ENCODE results near the gene NYAP1. TPM values are rescaled to one million over a fixed set of nuclear protein-coding genes. Genes with fewer than 3 reads are reported as not detected.

Gene NYAP1
- 0.19 and 0.85 TPM in 2 replicates for total RNA-seq

GRCh38 chr7:100483722-100484672 is at the start of gene NYAP1:
TSS of gene NYAP1 (plus strand) at chr7:100483927. CDS start at chr7:100485312, 1,385 bp downstream.

GRCh38 chr7:100464210-100464660 is 19.5 kb upstream of the NYAP1 start, which contains the start of gene SPACDR:
TSS of gene SPACDR (minus strand) at chr7:100464260. CDS start at chr7:100464025, 235 bp downstream.

GRCh38 chr7:100478958-100479660 is 4.6 kb upstream of the NYAP1 start, which contains the start of gene TSC22D4:
TSS of gene TSC22D4 (minus strand) at chr7:100479214. CDS start at chr7:100478038, 1,176 bp downstream.

GRCh38 chr7:100538654-100539435 is 55.1 kb downstream of the NYAP1 start, which contains the start of gene AGFG2:
TSS of gene AGFG2 (plus strand) at chr7:100539203. CDS start at chr7:100539347, 144 bp downstream.

Other genes starting within 250 kb of the NYAP1 start
- not detected in 2 replicates for gene SPDYE3, start 176.2 kb upstream of the NYAP1 start, total RNA-seq
- 5.8 and 6.2 TPM in 2 replicates for gene PILRB, start 125.8 kb upstream of the NYAP1 start, total RNA-seq
- gene PILRA, start 110.4 kb upstream of the NYAP1 start, total RNA-seq, result under 0.01 and 0.28 TPM in 2 replicates
- 1.7 and 1.9 TPM in 2 replicates for gene ZCWPW1, start 55.2 kb upstream of the NYAP1 start, total RNA-seq
- 16.3 and 26.6 TPM in 2 replicates for gene MEPCE, start 54.1 kb upstream of the NYAP1 start, total RNA-seq
- 19.2 and 30.3 TPM in 2 replicates for gene PPP1R35, start 47.4 kb upstream of the NYAP1 start, total RNA-seq
- gene SPACDR, start 19.7 kb upstream of the NYAP1 start, total RNA-seq, result 0.19 and 1.7 TPM in 2 replicates
- gene TSC22D4, start 4.7 kb upstream of the NYAP1 start, total RNA-seq, result 13.2 and 17.1 TPM in 2 replicates
- 3.7 and 9.2 TPM in 2 replicates for gene AGFG2, start 55.3 kb downstream of the NYAP1 start, total RNA-seq
- gene SAP25, start 90.0 kb downstream of the NYAP1 start, total RNA-seq, result not detected in 2 replicates
- gene LRCH4, start 102.2 kb downstream of the NYAP1 start, total RNA-seq, result 12.7 TPM in 2 replicates
- 0.28 and 0.77 TPM in 2 replicates for gene FBXO24, start 102.4 kb downstream of the NYAP1 start, total RNA-seq
- gene PCOLCE, start 118.4 kb downstream of the NYAP1 start, total RNA-seq, result 24.2 and 39.5 TPM in 2 replicates
- gene MOSPD3, start 128.6 kb downstream of the NYAP1 start, total RNA-seq, result 2.5 and 6.8 TPM in 2 replicates
- 0.77 and 2.3 TPM in 2 replicates for gene TFR2, start 157.6 kb downstream of the NYAP1 start, total RNA-seq
- not detected in 2 replicates for gene ACTL6B, start 172.5 kb downstream of the NYAP1 start, total RNA-seq
- gene GNB2, start 189.8 kb downstream of the NYAP1 start, total RNA-seq, result 57.5 and 169 TPM in 2 replicates
- gene GIGYF1, start 210.3 kb downstream of the NYAP1 start, total RNA-seq, result 9.8 and 13.2 TPM in 2 replicates
- gene POP7, start 222.2 kb downstream of the NYAP1 start, total RNA-seq, result 29.3 and 60.6 TPM in 2 replicates
- gene EPO, start 236.5 kb downstream of the NYAP1 start, total RNA-seq, result not detected in 2 replicates
- not detected in 2 replicates for gene ZAN, start 249.7 kb downstream of the NYAP1 start, total RNA-seq

All from regular cardiac myocyte (primary cell).